Right ventricle myocardium superior (tissue), 1 donor: ENCODE results near the gene TCP11X2. TPM values are rescaled to one million over a fixed set of nuclear protein-coding genes. Genes with fewer than 3 reads are reported as not detected.
"Not testable (repeated sequence)": the region's sequence is repeated elsewhere in the genome, so short reads cannot be mapped to it uniquely, and the experiment has no call there.

Source experiments
- ATAC-seq: fragments of 200-7000 bp; cut with Tn5 transposase; one replicate; pipeline ENCODE4 v1.9.1; 2020; ENCODE audit warnings: mild to moderate bottlenecking; ENCODE audit not compliant: poor library complexity
- DNase-seq: peaks from one replicate; pipeline ENCODE4 v3.0.0-alpha.2; 2020
- intact Hi-C: fragments of 100-400 bp; cut with DNase I; formaldehyde crosslinking; loops from one replicate; pipeline ENCODE4 v1.11.2; 2022
- long read RNA-seq: library from polyadenylated mRNA; unstranded; transcript quantifications from one replicate; pipeline ENCODE4 v2.0.0, GENCODE V29; 2021
- total RNA-seq: library from RNA; stranded (reverse); fragmentation: NEBNext Ultra II Directional; extraction: Animal tissue kit (Norgen Biotek cat#: 25700); gene quantifications from one replicate; pipeline ENCODE4 v1.2.1, GENCODE V29; 2021
- donor health status: DM: no; HTN: yes; CAD: no; lungs with severe emphysema.

Gene TCP11X2
- not detected for total RNA-seq
- long read RNA-seq = 0 reads

- DNase-seq, intact Hi-C loops, ATAC-seq: not testable (repeated sequence)
These were observed at the start of gene TCP11X2 for GRCh38 chrX:102471762-102472220. TSS of gene TCP11X2 (minus strand) at chrX:102471812.

- ATAC-seq (no peak), DNase-seq (no peak)
- intact Hi-C loops = no loop called here
These were observed 45.7 kb upstream of the TCP11X2 start for GRCh38 chrX:102517326-102517725.

GRCh38 chrX:102515975-102516941 is 44.6 kb upstream of the TCP11X2 start, which contains the start of gene TMSB15A:
TSS of gene TMSB15A (minus strand) at chrX:102516739.
- DNase-seq = peak; percentile 77
- peak; percentile 91 for ATAC-seq
- intact Hi-C loops = no loop called here

GRCh38 chrX:102514536-102514935 is 42.9 kb upstream of the TCP11X2 start:
- intact Hi-C loops = no loop called here
- no peak for DNase-seq
- ATAC-seq = no peak

GRCh38 chrX:102498732-102499131 is 27.1 kb upstream of the TCP11X2 start:
- ATAC-seq = no peak
- DNase-seq = no peak
- intact Hi-C loops = no loop called here

- ATAC-seq = no peak
- intact Hi-C loops = no loop called here
- no peak for DNase-seq
These were observed 20.2 kb upstream of the TCP11X2 start for GRCh38 chrX:102491766-102492165.

GRCh38 chrX:102478765-102479164 is 7.2 kb upstream of the TCP11X2 start:
- peak; percentile 36 for ATAC-seq
- DNase-seq, intact Hi-C loops: not testable (repeated sequence)

GRCh38 chrX:102470215-102470614 is 1.4 kb downstream of the TCP11X2 start:
- intact Hi-C loops, DNase-seq, ATAC-seq: not testable (repeated sequence)

- DNase-seq, ATAC-seq, intact Hi-C loops: not testable (repeated sequence)
These were observed 13.0 kb downstream of the TCP11X2 start for GRCh38 chrX:102458615-102459014.

- ATAC-seq, DNase-seq, intact Hi-C loops: not testable (repeated sequence)
These were observed 31.7 kb downstream of the TCP11X2 start, which contains the start of gene NXF2B for GRCh38 chrX:102439908-102440307. TSS of gene NXF2B (minus strand) at chrX:102440008. CDS start at chrX:102380036, 59,972 bp downstream.

- DNase-seq, ATAC-seq, intact Hi-C loops: not testable (repeated sequence)
These were observed 57.1 kb downstream of the TCP11X2 start for GRCh38 chrX:102414493-102414892.

Other genes starting within 250 kb of the TCP11X2 start
- gene NXF2, start 224.6 kb downstream of the TCP11X2 start, total RNA-seq = not detected
- not detected for gene NXF2B, start 31.8 kb downstream of the TCP11X2 start, total RNA-seq
- not detected for gene TMSB15A, start 44.9 kb upstream of the TCP11X2 start, total RNA-seq
- 3.1 TPM for gene ARMCX5, start 127.7 kb upstream of the TCP11X2 start, total RNA-seq
- 3.8 TPM for gene GPRASP1, start 179.7 kb upstream of the TCP11X2 start, total RNA-seq
- 11.1 TPM for gene GPRASP2, start 240.6 kb upstream of the TCP11X2 start, total RNA-seq
- 4.8 TPM for gene GPRASP3, start 248.9 kb upstream of the TCP11X2 start, total RNA-seq